Suprapubic skin (tissue), 4 donors: ENCODE results near the gene ERAP2. TPM values are rescaled to one million over a fixed set of nuclear protein-coding genes. Genes with fewer than 3 reads are reported as not detected.

Experiments used
- DNase-seq, 2 donors: peaks; one replicate each; pipeline ENCODE4 v3.0.0-alpha.2; 2019; ENCODE audit warnings: low spot score in 2 of 2
- H3K27ac ChIP-seq: fragments of 200-600 bp; sonication (generic); one replicate; pipeline ENCODE4 v1.5.1; 2019
- H3K27me3 ChIP-seq: fragments of 200-600 bp; sonication (generic); one replicate; pipeline ENCODE4 v1.5.1; 2019
- H3K36me3 ChIP-seq: fragments of 200-600 bp; sonication (generic); one replicate; pipeline ENCODE4 v1.5.1; 2019
- H3K4me1 ChIP-seq: fragments of 200-600 bp; sonication (generic); one replicate; pipeline ENCODE4 v1.5.1; 2019
- H3K4me3 ChIP-seq: fragments of 200-600 bp; sonication (generic); one replicate; pipeline ENCODE4 v1.5.1; 2019; ENCODE audit warnings: mild to moderate bottlenecking
- H3K9me3 ChIP-seq: fragments of 200-600 bp; sonication (generic); one replicate; pipeline ENCODE4 v1.5.1; 2019
- EP300 ChIP-seq: sonication (generic); formaldehyde crosslinking; IDR thresholded peaks from one replicate; pipeline ENCODE4 v1.6.1; 2017; ENCODE audit warnings: antibody characterized with exemption
- POLR2A ChIP-seq, 2 donors: fragments of 450-650 bp; IDR thresholded peaks; one replicate each; pipeline ENCODE4 v1.6.1; 2017; ENCODE audit warnings: antibody characterized with exemption in 2 of 2, mild to moderate bottlenecking in 2 of 2, moderate library complexity in 2 of 2
- POLR2AphosphoS5 ChIP-seq, 3 donors: sonication (generic); formaldehyde crosslinking; IDR thresholded peaks; one replicate each; pipeline ENCODE4 v1.6.1; 2017; ENCODE audit warnings: antibody characterized with exemption in 3 of 3
- WGBS: methylation state at CpG from one replicate; pipeline ENCODE4 v1.1.5; 2018; 5-methylcytosine and 5-hydroxymethylcytosine counted together
- total RNA-seq, 4 donors: library from RNA; depleted of rRNA; stranded (reverse); fragments of >200 nt; gene quantifications; one replicate each; pipeline ENCODE4 v1.1.0, GENCODE V29; 2016
- TF ChIP-seq, protein P1 (sequence below), 2 donors: fragments of 200-600 bp in 1 of 2; fragments of 450-650 bp in 1 of 2; sonication (generic) in 1 of 2; IDR thresholded peaks; one replicate each; pipeline ENCODE4 v1.5.1; 2016 to 2019; ENCODE audit warnings: antibody characterized with exemption in 2 of 2, mild to moderate bottlenecking in 1 of 2, moderate library complexity in 1 of 2

The ERAP2 gene
- total RNA-seq, 4 donors from 2014 or later, result 9.0 to 14.0 (median 11.5) TPM

DNA sequence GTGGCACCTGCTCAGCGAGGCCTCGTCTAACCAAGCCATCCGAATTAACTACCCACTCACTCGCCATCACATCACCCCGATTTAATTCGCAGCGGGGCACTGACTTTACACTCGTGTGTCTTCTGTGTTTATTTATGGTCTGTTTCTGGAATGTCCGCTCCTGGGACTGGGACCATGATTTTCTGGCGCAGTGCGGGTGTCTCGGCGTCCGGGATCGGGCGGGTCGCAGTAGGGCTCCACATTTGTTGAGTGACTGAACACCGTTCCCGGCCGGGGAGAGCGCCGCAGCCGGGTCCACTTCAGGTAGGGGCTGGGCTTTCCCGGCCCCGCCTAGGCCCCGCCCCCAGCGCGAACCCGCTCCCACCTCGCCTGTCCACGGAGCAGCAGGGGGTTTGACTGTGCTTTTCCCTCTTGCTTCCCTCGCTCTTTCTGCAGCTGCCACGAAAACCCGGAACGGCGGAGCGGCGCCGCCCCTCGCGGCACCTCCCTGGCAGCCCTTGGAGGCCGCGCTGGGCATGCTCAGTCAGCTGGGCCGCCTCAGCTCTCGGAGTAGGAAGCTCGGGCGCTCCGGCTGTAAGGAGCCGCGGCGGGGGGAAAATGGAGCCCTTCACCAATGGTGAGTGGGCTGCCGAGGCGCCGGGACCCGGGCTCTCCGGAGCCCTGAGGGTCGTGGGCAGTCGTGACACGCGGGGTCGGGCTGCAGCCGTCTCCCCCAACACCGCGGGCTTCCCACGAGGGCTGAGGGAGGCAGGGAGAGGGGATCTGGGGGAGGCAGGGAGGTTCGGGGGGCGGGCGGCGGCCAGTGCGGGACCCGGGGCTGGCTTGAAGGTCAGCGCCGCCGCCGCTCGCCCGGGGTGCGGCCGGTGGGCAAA lies 59.5 kb downstream of the ERAP2 start, which contains the start of gene LNPEP:
Gene LNPEP (plus strand): TSS at position 522 of the 872 bp plus-strand sequence. CDS start 76 bp downstream, at position 598.
- Histone ChIP-seq H3K27me3 (no peaks in the 10 kb centered on the region), H3K27ac (peak within 1 kb of the TSS; percentile 94), H3K9me3 (no peaks in the 10 kb centered on the region), H3K4me1 (peaks cover 37% of the 10 kb centered on the region), H3K36me3 (no peaks in the 10 kb centered on the region), H3K4me3 (peak within 1 kb of the TSS; percentile 94)
- DNase-seq, result peak; percentile 94 to 97
- WGBS, result under 1% methylated on average over 38 of the region's 79 CpGs
- TF ChIP-seq EP300 (no peak), POLR2AphosphoS5 (IDR thresholded peaks at IDR 0.05) (peak in 2 of 3 donors; percentile 20 to 94), POLR2A (IDR thresholded peaks at IDR 0.05) (peak; percentile 63 to 65)
- TF ChIP-seq, protein P1, sequence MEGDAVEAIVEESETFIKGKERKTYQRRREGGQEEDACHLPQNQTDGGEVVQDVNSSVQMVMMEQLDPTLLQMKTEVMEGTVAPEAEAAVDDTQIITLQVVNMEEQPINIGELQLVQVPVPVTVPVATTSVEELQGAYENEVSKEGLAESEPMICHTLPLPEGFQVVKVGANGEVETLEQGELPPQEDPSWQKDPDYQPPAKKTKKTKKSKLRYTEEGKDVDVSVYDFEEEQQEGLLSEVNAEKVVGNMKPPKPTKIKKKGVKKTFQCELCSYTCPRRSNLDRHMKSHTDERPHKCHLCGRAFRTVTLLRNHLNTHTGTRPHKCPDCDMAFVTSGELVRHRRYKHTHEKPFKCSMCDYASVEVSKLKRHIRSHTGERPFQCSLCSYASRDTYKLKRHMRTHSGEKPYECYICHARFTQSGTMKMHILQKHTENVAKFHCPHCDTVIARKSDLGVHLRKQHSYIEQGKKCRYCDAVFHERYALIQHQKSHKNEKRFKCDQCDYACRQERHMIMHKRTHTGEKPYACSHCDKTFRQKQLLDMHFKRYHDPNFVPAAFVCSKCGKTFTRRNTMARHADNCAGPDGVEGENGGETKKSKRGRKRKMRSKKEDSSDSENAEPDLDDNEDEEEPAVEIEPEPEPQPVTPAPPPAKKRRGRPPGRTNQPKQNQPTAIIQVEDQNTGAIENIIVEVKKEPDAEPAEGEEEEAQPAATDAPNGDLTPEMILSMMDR (IDR thresholded peaks at IDR 0.05), result no peak

DNA sequence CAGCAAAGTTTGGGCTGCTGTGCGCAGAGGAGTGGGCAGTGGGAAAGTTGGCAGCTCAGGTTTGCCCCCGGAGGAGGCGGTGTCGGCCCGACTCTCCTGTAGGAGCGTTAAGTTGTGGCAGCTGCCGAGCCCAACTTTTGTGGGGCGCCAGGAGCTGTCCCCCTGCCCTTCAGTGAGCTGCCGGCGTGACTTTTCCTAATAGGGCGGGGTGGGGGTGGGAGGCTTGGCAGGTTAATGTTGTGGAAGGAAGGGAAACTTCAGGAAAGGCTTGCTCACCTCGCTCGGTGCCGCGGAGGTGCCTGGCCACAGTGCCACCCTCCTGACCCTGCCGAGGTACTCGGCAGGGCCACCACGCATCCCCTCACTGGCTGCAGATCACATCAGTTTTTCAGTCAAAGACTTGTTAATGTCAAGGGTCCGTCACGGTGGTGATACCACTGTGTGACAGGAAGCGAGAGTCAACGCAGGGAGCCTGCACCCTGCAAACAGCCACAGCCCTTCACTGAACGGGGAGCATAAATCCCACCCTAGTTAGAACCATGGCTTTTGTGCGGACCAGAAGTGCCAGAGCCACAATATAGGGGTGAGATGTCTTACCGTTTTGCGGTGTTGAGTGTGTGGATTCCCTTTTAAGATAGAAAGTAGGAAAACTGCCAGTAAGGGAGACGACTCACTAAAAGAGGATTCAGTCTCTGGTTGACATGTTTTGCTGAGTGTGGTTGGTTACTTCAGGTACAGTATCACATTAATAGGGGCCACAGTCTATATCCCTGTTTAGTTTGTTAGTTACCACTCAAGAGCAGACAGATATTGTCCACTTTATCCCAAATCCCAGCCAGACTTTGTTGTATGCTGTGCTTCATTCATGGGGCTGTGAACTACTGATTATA lies 60.4 kb downstream of the ERAP2 start:
- Histone ChIP-seq H3K36me3 (no peaks in the 10 kb centered on the region), H3K9me3 (no peaks in the 10 kb centered on the region), H3K27ac (peak overlapping the region; percentile 94), H3K4me3 (peak overlapping the region; percentile 94), H3K4me1 (peaks cover 37% of the 10 kb centered on the region), H3K27me3 (no peaks in the 10 kb centered on the region)
- WGBS, result 2% methylated on average over 6 of the region's 27 CpGs
- DNase-seq, result peak in 1 of 2 donors; percentile 78
- TF ChIP-seq, protein P1 (IDR thresholded peaks at IDR 0.05), result no peak
- TF ChIP-seq EP300 (no peak), POLR2A (IDR thresholded peaks at IDR 0.05) (no peak), POLR2AphosphoS5 (IDR thresholded peaks at IDR 0.05) (no peak)

DNA sequence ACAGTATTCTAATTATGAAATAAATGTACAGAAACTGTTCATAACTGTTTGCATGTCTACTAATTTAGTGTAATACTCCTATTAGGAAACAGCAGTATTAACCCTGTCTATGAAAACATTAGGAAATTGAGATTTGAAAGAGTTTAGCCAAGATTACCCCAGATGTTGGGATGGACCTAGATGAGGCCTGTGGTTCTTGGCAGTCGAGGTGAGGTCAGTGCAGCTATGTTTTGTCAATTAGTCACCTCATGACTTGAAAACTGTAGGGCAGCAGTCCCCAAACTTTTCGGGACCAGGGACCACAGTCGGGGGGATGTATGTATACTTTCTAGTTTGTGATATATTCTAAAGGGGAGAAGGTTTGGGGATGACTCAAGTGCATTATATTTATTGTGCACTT lies 64.3 kb downstream of the ERAP2 start:
- Histone ChIP-seq H3K9me3 (no peaks in the 10 kb centered on the region), H3K4me3 (no peak overlapping the region), H3K27me3 (no peaks in the 10 kb centered on the region), H3K27ac (no peak overlapping the region), H3K4me1 (peaks cover 26% of the 10 kb centered on the region), H3K36me3 (no peaks in the 10 kb centered on the region)
- WGBS, result 93% methylated on average over 3 of the region's 3 CpGs
- TF ChIP-seq POLR2AphosphoS5 (IDR thresholded peaks at IDR 0.05) (no peak), POLR2A (IDR thresholded peaks at IDR 0.05) (no peak), EP300 (no peak)
- TF ChIP-seq, protein P1 (IDR thresholded peaks at IDR 0.05), result no peak
- DNase-seq, result no peak

DNA sequence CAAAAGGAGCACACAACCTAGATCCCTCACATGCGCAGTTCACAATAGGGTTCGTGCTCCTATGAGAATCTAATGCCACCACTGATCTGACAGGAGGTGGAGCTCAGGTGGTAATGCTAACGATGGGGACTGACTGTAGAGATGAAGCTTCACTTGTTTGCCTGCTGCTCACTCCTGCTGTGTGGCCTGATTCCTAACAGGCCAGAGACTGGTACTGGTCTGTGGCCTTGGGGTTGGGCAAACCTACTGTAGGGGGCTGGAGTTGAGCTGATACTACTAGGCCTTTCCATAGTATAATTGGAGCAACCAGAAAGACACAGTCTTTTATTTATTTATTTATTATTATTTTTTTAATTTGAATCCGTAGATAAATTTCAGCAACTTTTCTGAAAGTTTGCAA lies 64.8 kb downstream of the ERAP2 start:
- TF ChIP-seq EP300, result no peak
- TF ChIP-seq POLR2A (IDR thresholded peaks at IDR 0.05), result no peak
- no peak for TF ChIP-seq POLR2AphosphoS5 (IDR thresholded peaks at IDR 0.05)
- TF ChIP-seq, protein P1 (IDR thresholded peaks at IDR 0.05), result no peak
- no peak for DNase-seq
- Histone ChIP-seq H3K36me3 (no peaks in the 10 kb centered on the region), H3K9me3 (no peaks in the 10 kb centered on the region), H3K27me3 (no peaks in the 10 kb centered on the region), H3K4me1 (peaks cover 26% of the 10 kb centered on the region), H3K27ac (no peak overlapping the region), H3K4me3 (no peak overlapping the region)
- WGBS, result 90% methylated on average over 4 of the region's 4 CpGs
